Liver (tissue), 9 donors: ENCODE measurements around the gene IGSF3. TPM values are rescaled to one million over a fixed set of nuclear protein-coding genes. Genes with fewer than 3 reads are reported as not detected.

ENCODE experiments used
- DNase-seq: peaks from one replicate; pipeline ENCODE4 v3.0.0-alpha.2; 2017; ENCODE audit warnings: low spot score
- H3K27ac ChIP-seq, 2 donors: one replicate each; pipeline ENCODE4 v1.7.0; 2013; ENCODE audit warnings: inconsistent platforms in 2 of 2, low read length in 2 of 2, control low read depth in 1 of 2, low read depth in 1 of 2, mild to moderate bottlenecking in 1 of 2
- H3K27me3 ChIP-seq, 4 donors: one replicate each; pipeline versions ENCODE4 v1.6.1 to v1.7.0; 2013; ENCODE audit warnings: low read length in 3 of 4, inconsistent platforms in 1 of 4, mild to moderate bottlenecking in 1 of 4, moderate library complexity in 1 of 4; ENCODE audit not compliant: control insufficient read depth in 4 of 4, insufficient read depth in 4 of 4
- H3K36me3 ChIP-seq, 4 donors: one replicate each; pipeline versions ENCODE4 v1.6.1 to v1.7.0; 2013; ENCODE audit warnings: low read length in 3 of 4, mild to moderate bottlenecking in 3 of 4, low read depth in 1 of 4, moderate library complexity in 1 of 4; ENCODE audit not compliant: control insufficient read depth in 4 of 4, insufficient read depth in 3 of 4
- H3K4me1 ChIP-seq, 4 donors: one replicate each; pipeline versions ENCODE4 v1.6.1 to v1.7.0; 2013; ENCODE audit warnings: low read length in 3 of 4, mild to moderate bottlenecking in 3 of 4, moderate library complexity in 1 of 4; ENCODE audit not compliant: control insufficient read depth in 4 of 4, insufficient read depth in 4 of 4
- H3K4me3 ChIP-seq, 3 donors: one replicate each; pipeline versions ENCODE4 v1.6.1 to v1.7.0; 2013; ENCODE audit warnings: low read length in 3 of 3, control low read depth in 1 of 3, low read depth in 1 of 3, mild to moderate bottlenecking in 1 of 3
- H3K9ac ChIP-seq, 2 donors: one replicate each; pipeline ENCODE4 v1.7.0; 2013; ENCODE audit warnings: low read length in 2 of 2, mild to moderate bottlenecking in 2 of 2, moderate library complexity in 2 of 2, control low read depth in 1 of 2, low read depth in 1 of 2
- H3K9me3 ChIP-seq, 4 donors: one replicate each; pipeline versions ENCODE4 v1.6.1 to v1.7.0; 2013; ENCODE audit warnings: low read length in 3 of 4; ENCODE audit not compliant: control insufficient read depth in 4 of 4
- EGR1 ChIP-seq, 2 donors: IDR thresholded peaks; 2 replicates each; pipeline ENCODE4 v1.6.1; 2016 to 2018; ENCODE audit warnings: antibody characterized with exemption in 2 of 2, low read depth in 2 of 2
- FOXA1 ChIP-seq: IDR thresholded peaks from 2 replicates; pipeline ENCODE4 v1.6.1; 2016; ENCODE audit warnings: antibody characterized with exemption
- FOXA2 ChIP-seq: IDR thresholded peaks from 2 replicates; pipeline ENCODE4 v1.6.1; 2016; ENCODE audit warnings: antibody characterized with exemption
- GABPA ChIP-seq, 2 donors: IDR thresholded peaks in 1 of 2; conservative IDR thresholded peaks in 1 of 2; 2 replicates each; pipeline ENCODE4 v1.6.1; 2016; ENCODE audit warnings: antibody characterized with exemption in 2 of 2, mild to moderate bottlenecking in 1 of 2, moderate library complexity in 1 of 2
- HNF4A ChIP-seq, 2 donors: conservative IDR thresholded peaks; 2 replicates each; pipeline ENCODE4 v1.6.1; 2016; ENCODE audit warnings: antibody characterized with exemption in 2 of 2, mild to moderate bottlenecking in 2 of 2
- HNF4G ChIP-seq: IDR thresholded peaks from 2 replicates; pipeline ENCODE4 v1.6.1; 2016; ENCODE audit warnings: antibody characterized with exemption
- JUND ChIP-seq, 2 donors: IDR thresholded peaks; 2 replicates each; pipeline ENCODE4 v1.6.1; 2016; ENCODE audit warnings: antibody characterized with exemption in 2 of 2
- MAX ChIP-seq: IDR thresholded peaks from 2 replicates; pipeline ENCODE4 v1.6.1; 2016; ENCODE audit warnings: antibody characterized with exemption
- NR2F2 ChIP-seq: IDR thresholded peaks from 2 replicates; pipeline ENCODE4 v1.6.1; 2016; ENCODE audit warnings: antibody characterized with exemption
- RAD21 ChIP-seq, 2 donors: IDR thresholded peaks; 2 replicates each; pipeline ENCODE4 v1.6.1; 2016; ENCODE audit warnings: antibody characterized with exemption in 2 of 2, mild to moderate bottlenecking in 2 of 2
- RXRA ChIP-seq, 2 donors: IDR thresholded peaks; 2 replicates each; pipeline ENCODE4 v1.6.1; 2017 to 2018; ENCODE audit warnings: antibody characterized with exemption in 2 of 2, mild to moderate bottlenecking in 1 of 2
- SP1 ChIP-seq: IDR thresholded peaks from 2 replicates; pipeline ENCODE4 v1.6.1; 2018; ENCODE audit warnings: antibody characterized with exemption, mild to moderate bottlenecking
- TAF1 ChIP-seq: conservative IDR thresholded peaks from 2 replicates; pipeline ENCODE4 v1.6.1; 2016; ENCODE audit warnings: antibody characterized with exemption, mild to moderate bottlenecking
- YY1 ChIP-seq: IDR thresholded peaks from 2 replicates; pipeline ENCODE4 v1.6.1; 2016; ENCODE audit warnings: antibody characterized with exemption, mild to moderate bottlenecking
- ZBTB33 ChIP-seq: IDR thresholded peaks from 2 replicates; pipeline ENCODE4 v1.6.1; 2016; ENCODE audit warnings: antibody characterized with exemption
- WGBS: extraction: QIAGEN DNeasy Blood & Tissue Kit; methylation state at CpG from one replicate; pipeline ENCODE4 v1.1.7; 2013; 5-methylcytosine and 5-hydroxymethylcytosine counted together
- polyA plus RNA-seq, 2 donors: library from polyadenylated mRNA; stranded (reverse) in 1 of 2; unstranded in 1 of 2; fragments of 200-250 nt in 1 of 2; fragments of >200 nt in 1 of 2; fragmentation: Nextera tagmentation in 1 of 2; extraction: Ambion mirVana in 1 of 2; gene quantifications; one replicate each; pipeline versions ENCODE4 v1.2.1 to v1.2.3, GENCODE V29; 2013 to 2015
- total RNA-seq, 2 donors: library from RNA; depleted of rRNA; stranded (reverse); fragments of >200 nt; gene quantifications; one replicate each; pipeline ENCODE4 v1.2.3, GENCODE V29; 2014
- TF ChIP-seq, protein P1 (sequence below): fragments of 150-350 bp; IDR thresholded peaks from 2 replicates; pipeline ENCODE4 v1.5.1; 2017; ENCODE audit warnings: improper control_type of control experiment, low read depth, low read length; ENCODE audit not compliant: missing input control
- TF ChIP-seq, protein P2 (sequence below): IDR thresholded peaks from 2 replicates; pipeline ENCODE4 v1.6.1; 2016; ENCODE audit warnings: antibody characterized with exemption, mild to moderate bottlenecking
- TF ChIP-seq, protein P3 (sequence below): IDR thresholded peaks from 2 replicates; pipeline ENCODE4 v1.6.1; 2016; ENCODE audit warnings: antibody characterized with exemption
- donor health status: healthy.
- donor health status: healthy.
- donor health status: healthy.
- donor health status: healthy.
- donor health status: healthy.

IGSF3 gene
- total and polyA plus RNA-seq, 4 donors: 0.14 to 5.4 (median 0.68) TPM

DNA sequence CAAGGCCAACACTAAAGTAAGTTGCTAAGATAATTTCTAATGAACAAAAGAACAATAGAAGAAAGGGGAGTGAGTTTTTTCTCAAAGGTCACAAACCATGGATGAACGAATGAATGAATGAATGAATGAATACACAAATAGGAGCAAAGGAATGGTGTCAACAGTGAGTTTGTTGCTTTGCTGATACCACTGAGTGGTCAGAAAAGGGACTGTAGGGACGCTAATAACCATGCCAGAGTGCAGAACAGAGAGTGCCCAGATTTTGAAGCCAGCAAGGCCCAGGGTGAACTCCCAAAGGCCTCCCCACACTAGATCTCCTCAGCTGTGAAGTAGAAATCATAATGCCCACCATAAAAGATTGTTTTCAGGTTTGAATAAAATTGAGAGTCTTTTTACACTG, 112.6 kb downstream of the IGSF3 start:
- Histone ChIP-seq H3K9me3 (no peaks in the 10 kb centered on the region), H3K4me1 (no peaks in the 10 kb centered on the region), H3K9ac (no peak overlapping the region), H3K36me3 (no peaks in the 10 kb centered on the region), H3K27me3 (no peaks in the 10 kb centered on the region), H3K27ac (no peak overlapping the region), H3K4me3 (no peak overlapping the region)
- TF ChIP-seq TAF1: no peak
- TF ChIP-seq, protein P1, sequence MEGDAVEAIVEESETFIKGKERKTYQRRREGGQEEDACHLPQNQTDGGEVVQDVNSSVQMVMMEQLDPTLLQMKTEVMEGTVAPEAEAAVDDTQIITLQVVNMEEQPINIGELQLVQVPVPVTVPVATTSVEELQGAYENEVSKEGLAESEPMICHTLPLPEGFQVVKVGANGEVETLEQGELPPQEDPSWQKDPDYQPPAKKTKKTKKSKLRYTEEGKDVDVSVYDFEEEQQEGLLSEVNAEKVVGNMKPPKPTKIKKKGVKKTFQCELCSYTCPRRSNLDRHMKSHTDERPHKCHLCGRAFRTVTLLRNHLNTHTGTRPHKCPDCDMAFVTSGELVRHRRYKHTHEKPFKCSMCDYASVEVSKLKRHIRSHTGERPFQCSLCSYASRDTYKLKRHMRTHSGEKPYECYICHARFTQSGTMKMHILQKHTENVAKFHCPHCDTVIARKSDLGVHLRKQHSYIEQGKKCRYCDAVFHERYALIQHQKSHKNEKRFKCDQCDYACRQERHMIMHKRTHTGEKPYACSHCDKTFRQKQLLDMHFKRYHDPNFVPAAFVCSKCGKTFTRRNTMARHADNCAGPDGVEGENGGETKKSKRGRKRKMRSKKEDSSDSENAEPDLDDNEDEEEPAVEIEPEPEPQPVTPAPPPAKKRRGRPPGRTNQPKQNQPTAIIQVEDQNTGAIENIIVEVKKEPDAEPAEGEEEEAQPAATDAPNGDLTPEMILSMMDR: no peak
- no peak for TF ChIP-seq MAX
- TF ChIP-seq, protein P2, sequence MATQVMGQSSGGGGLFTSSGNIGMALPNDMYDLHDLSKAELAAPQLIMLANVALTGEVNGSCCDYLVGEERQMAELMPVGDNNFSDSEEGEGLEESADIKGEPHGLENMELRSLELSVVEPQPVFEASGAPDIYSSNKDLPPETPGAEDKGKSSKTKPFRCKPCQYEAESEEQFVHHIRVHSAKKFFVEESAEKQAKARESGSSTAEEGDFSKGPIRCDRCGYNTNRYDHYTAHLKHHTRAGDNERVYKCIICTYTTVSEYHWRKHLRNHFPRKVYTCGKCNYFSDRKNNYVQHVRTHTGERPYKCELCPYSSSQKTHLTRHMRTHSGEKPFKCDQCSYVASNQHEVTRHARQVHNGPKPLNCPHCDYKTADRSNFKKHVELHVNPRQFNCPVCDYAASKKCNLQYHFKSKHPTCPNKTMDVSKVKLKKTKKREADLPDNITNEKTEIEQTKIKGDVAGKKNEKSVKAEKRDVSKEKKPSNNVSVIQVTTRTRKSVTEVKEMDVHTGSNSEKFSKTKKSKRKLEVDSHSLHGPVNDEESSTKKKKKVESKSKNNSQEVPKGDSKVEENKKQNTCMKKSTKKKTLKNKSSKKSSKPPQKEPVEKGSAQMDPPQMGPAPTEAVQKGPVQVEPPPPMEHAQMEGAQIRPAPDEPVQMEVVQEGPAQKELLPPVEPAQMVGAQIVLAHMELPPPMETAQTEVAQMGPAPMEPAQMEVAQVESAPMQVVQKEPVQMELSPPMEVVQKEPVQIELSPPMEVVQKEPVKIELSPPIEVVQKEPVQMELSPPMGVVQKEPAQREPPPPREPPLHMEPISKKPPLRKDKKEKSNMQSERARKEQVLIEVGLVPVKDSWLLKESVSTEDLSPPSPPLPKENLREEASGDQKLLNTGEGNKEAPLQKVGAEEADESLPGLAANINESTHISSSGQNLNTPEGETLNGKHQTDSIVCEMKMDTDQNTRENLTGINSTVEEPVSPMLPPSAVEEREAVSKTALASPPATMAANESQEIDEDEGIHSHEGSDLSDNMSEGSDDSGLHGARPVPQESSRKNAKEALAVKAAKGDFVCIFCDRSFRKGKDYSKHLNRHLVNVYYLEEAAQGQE: no peak
- TF ChIP-seq ZBTB33: no peak
- TF ChIP-seq GABPA (IDR thresholded peaks at IDR 0.05 in 1 of 2, conservative IDR thresholded peaks at IDR 0.05 in 1 of 2): no peak
- TF ChIP-seq FOXA2: no peak
- no peak for TF ChIP-seq NR2F2
- no peak for TF ChIP-seq YY1
- no peak for TF ChIP-seq EGR1 (IDR thresholded peaks at IDR 0.05; ENCODE audit: low read depth in 2 of 2)
- no peak for TF ChIP-seq RAD21 (IDR thresholded peaks at IDR 0.05)
- TF ChIP-seq, protein P3, sequence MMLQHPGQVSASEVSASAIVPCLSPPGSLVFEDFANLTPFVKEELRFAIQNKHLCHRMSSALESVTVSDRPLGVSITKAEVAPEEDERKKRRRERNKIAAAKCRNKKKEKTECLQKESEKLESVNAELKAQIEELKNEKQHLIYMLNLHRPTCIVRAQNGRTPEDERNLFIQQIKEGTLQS: no peak
- TF ChIP-seq HNF4A (conservative IDR thresholded peaks at IDR 0.05): no peak
- TF ChIP-seq FOXA1: no peak
- no peak for TF ChIP-seq JUND (IDR thresholded peaks at IDR 0.05)
- TF ChIP-seq RXRA (IDR thresholded peaks at IDR 0.05): no peak
- TF ChIP-seq HNF4G: no peak
- no peak for TF ChIP-seq SP1
- WGBS: 89% methylated on average over 2 of the region's 2 CpGs
- no peak for DNase-seq
